C4-2B (cell line): ENCODE data around the gene AMZ1.

Experiments
- CTCF ChIP-seq: fragments of 450-650 bp; conservative IDR thresholded peaks from 2 replicates; pipeline ENCODE4 v1.5.1; 2017; ENCODE audit warnings: mild to moderate bottlenecking
- ZFX ChIP-seq: fragments of 450-650 bp; IDR thresholded peaks from 2 replicates; pipeline ENCODE4 v1.6.1; 2017

GRCh38 chr7:2750004-2750407, 62.0 kb downstream of the AMZ1 start:
- TF ChIP-seq CTCF (no peak), ZFX (no peak)
